ENCODE results near the gene ZNF600.
"Not testable (repeated sequence)": the region's sequence is repeated elsewhere in the genome, so short reads cannot be mapped to it uniquely, and the experiment has no call there.

Gene ZNF600

DNA sequence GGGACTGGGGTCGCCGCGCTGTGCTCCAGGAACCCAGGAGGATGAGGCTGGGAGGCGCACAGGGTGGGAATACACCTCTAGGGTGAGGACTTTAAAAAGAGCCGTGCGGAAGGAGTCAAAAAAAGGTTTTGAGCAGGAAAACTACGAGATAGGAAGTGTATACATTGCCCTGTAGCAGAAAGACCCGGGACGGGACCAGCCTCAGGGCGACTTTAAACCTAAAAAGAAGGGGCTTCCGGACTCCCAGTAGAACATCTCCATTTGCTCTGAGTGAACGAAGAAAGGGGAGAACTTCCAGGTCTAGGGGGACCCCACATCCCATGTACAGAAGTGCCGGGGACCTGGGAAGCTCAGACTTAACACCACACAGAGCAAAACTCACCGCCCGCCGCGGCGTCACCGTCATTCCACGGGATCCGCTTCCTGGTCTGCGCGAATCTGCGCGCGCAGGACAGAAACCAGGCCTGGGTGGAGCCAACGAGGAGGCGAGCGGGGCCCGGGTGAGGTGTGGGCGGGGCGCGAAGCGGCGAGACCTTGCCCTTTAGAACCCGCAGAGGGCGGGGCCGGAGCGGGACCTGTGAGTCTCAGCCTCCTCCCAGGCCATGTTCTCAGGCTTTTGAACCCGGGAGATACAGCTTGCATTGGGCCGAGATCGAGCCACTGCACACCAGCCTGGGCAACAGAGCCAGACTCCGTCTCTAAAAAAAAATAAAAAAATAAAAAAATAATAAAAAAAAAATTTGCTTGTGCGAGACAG lies 34.8 kb upstream of the ZNF600 start, which contains the start of gene ZNF28:
TSS of gene ZNF28 (minus strand) at position 430 of the 757 bp plus-strand sequence. CDS start 3,675 bp downstream, outside the sequence.
- peak; percentile 54 to 79 (median 77) for DNase-seq
- Histone ChIP-seq H3K4me3 (ENCODE audit: control insufficient read depth in 1 of 7, extremely low read depth in 1 of 7, insufficient read depth in 4 of 7, low read depth in 2 of 7, low read length in 6 of 7) (peak within 1 kb of the TSS; percentile 57 to 87 (median 76)), H3K27ac (ENCODE audit: insufficient read depth in 1 of 2, low read depth in 1 of 2, low read length in 2 of 2, poor library complexity in 1 of 2, severe bottlenecking in 2 of 2) (peak within 1 kb of the TSS; percentile 50 to 81), H3K36me3 (ENCODE audit: control insufficient read depth in 4 of 4, insufficient read depth in 4 of 4, low read length in 3 of 4) (peaks cover 2 to 18% (median 10%) of the 10 kb centered on the region in 4 experiments), H3K9me3 (ENCODE audit: control extremely low read depth in 1 of 5, control insufficient read depth in 4 of 5, insufficient read depth in 2 of 5, low read depth in 1 of 5, low read length in 4 of 5) (peaks cover 0 to 20% (median 0%) of the 10 kb centered on the region in 5 experiments)
- CTCF ChIA-PET; H3K4me1 ChIP-seq (ENCODE audit: control extremely low read depth in 1 of 4, control insufficient read depth in 4 of 4, insufficient read depth in 4 of 4, low read length in 3 of 4); H3K27me3 ChIP-seq (replicated peaks in 2 of 5; ENCODE audit: control insufficient read depth in 4 of 5, insufficient read depth in 5 of 5, low read length in 4 of 5): not testable (repeated sequence)
- POLR2A ChIA-PET = interaction anchor here (0.5 kb wide), 1 partner anchor 50 kb away, joined by 5 read pairs; no protein-coding TSS in a partner anchor
- WGBS (ENCODE audit: insufficient coverage) = under 1% methylated on average over 20 of the region's 44 CpGs

- peak in 2 of 3 donors; percentile 23 to 31 for DNase-seq
- Histone ChIP-seq H3K9me3 (ENCODE audit: control extremely low read depth in 1 of 5, control insufficient read depth in 4 of 5, insufficient read depth in 2 of 5, low read depth in 1 of 5, low read length in 4 of 5) (peaks cover 0 to 14% (median 2%) of the 10 kb centered on the region in 5 experiments), H3K36me3 (ENCODE audit: control insufficient read depth in 4 of 4, insufficient read depth in 4 of 4, low read length in 3 of 4) (peaks cover 2 to 24% (median 10%) of the 10 kb centered on the region in 4 experiments), H3K27ac (ENCODE audit: insufficient read depth in 1 of 2, low read depth in 1 of 2, low read length in 2 of 2, poor library complexity in 1 of 2, severe bottlenecking in 2 of 2) (peak overlapping the region in 1 of 2 experiments; percentile 81), H3K4me3 (ENCODE audit: control insufficient read depth in 1 of 7, extremely low read depth in 1 of 7, insufficient read depth in 4 of 7, low read depth in 2 of 7, low read length in 6 of 7) (peak overlapping the region; percentile 57 to 87 (median 76))
- H3K27me3 ChIP-seq (replicated peaks in 2 of 5; ENCODE audit: control insufficient read depth in 4 of 5, insufficient read depth in 5 of 5, low read length in 4 of 5); H3K4me1 ChIP-seq (ENCODE audit: control extremely low read depth in 1 of 4, control insufficient read depth in 4 of 4, insufficient read depth in 4 of 4, low read length in 3 of 4); POLR2A ChIA-PET; CTCF ChIA-PET: not testable (repeated sequence)
- WGBS (ENCODE audit: insufficient coverage) = 20% methylated on average over 3 of the region's 19 CpGs
Observed at GRCh38 chr19:52820472-52821203, 34.0 kb upstream of the ZNF600 start.

- DNase-seq = no peak
- Histone ChIP-seq H3K36me3 (ENCODE audit: control insufficient read depth in 4 of 4, insufficient read depth in 4 of 4, low read length in 3 of 4) (peaks cover 15 to 71% (median 47%) of the 10 kb centered on the region in 4 experiments), H3K4me1 (ENCODE audit: control extremely low read depth in 1 of 4, control insufficient read depth in 4 of 4, insufficient read depth in 4 of 4, low read length in 3 of 4) (no peaks in the 10 kb centered on the region), H3K27ac (ENCODE audit: insufficient read depth in 1 of 2, low read depth in 1 of 2, low read length in 2 of 2, poor library complexity in 1 of 2, severe bottlenecking in 2 of 2) (no peak overlapping the region), H3K9me3 (ENCODE audit: control extremely low read depth in 1 of 5, control insufficient read depth in 4 of 5, insufficient read depth in 2 of 5, low read depth in 1 of 5, low read length in 4 of 5) (peaks cover 0 to 54% (median 38%) of the 10 kb centered on the region in 5 experiments), H3K27me3 (replicated peaks in 2 of 5; ENCODE audit: control insufficient read depth in 4 of 5, insufficient read depth in 5 of 5, low read length in 4 of 5) (no peaks in the 10 kb centered on the region), H3K4me3 (ENCODE audit: control insufficient read depth in 1 of 7, extremely low read depth in 1 of 7, insufficient read depth in 4 of 7, low read depth in 2 of 7, low read length in 6 of 7) (no peak overlapping the region)
- 93% methylated on average over 31 of the region's 32 CpGs for WGBS (ENCODE audit: insufficient coverage)
- ChIA-PET POLR2A (no interaction called here), CTCF (no interaction called here)
Observed at GRCh38 chr19:52809801-52810200, 23.2 kb upstream of the ZNF600 start.

DNA sequence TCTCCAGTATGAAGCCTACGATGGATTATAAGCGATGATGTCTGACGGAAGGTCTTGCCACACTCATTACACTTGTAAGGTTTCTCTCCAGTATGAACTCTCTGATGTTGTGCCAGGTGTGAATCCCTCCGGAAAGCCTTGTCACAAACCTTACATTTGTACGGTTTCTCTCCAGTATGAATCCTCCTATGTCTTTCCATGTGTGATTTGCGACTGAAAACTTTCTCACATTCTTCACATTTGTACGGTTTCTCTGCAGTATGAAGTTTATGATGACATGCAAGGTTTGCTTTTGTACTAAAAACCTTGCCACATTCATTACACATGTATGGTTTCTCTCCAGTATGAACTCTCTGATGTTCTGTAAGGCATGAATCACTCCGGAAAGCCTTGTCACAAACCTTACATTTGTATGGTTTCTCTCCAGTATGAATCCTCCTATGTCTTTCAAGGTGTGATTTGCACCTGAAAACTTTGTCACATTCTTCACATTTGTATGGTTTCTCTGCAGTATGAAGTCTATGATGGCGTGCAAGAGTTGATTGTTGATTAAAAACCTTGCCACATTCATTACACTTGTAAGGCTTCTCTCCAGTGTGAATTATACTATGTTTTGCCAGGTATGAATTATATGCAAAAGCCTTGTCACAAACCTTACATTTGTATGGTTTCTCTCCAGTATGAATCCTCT lies 13.5 kb upstream of the ZNF600 start:
- H3K4me3 ChIP-seq (ENCODE audit: control insufficient read depth in 1 of 7, extremely low read depth in 1 of 7, insufficient read depth in 4 of 7, low read depth in 2 of 7, low read length in 6 of 7); POLR2A ChIA-PET; H3K27me3 ChIP-seq (replicated peaks in 2 of 5; ENCODE audit: control insufficient read depth in 4 of 5, insufficient read depth in 5 of 5, low read length in 4 of 5); H3K27ac ChIP-seq (ENCODE audit: insufficient read depth in 1 of 2, low read depth in 1 of 2, low read length in 2 of 2, poor library complexity in 1 of 2, severe bottlenecking in 2 of 2); CTCF ChIA-PET; DNase-seq; H3K4me1 ChIP-seq (ENCODE audit: control extremely low read depth in 1 of 4, control insufficient read depth in 4 of 4, insufficient read depth in 4 of 4, low read length in 3 of 4): not testable (repeated sequence)
- 96% methylated on average over 6 of the region's 9 CpGs for WGBS (ENCODE audit: insufficient coverage)
- H3K36me3 ChIP-seq (ENCODE audit: control insufficient read depth in 4 of 4, insufficient read depth in 4 of 4, low read length in 3 of 4) = peaks cover 29 to 61% (median 38%) of the 10 kb centered on the region in 4 experiments
- H3K9me3 ChIP-seq (ENCODE audit: control extremely low read depth in 1 of 5, control insufficient read depth in 4 of 5, insufficient read depth in 2 of 5, low read depth in 1 of 5, low read length in 4 of 5) = peaks cover 13 to 95% (median 74%) of the 10 kb centered on the region in 5 experiments

DNA sequence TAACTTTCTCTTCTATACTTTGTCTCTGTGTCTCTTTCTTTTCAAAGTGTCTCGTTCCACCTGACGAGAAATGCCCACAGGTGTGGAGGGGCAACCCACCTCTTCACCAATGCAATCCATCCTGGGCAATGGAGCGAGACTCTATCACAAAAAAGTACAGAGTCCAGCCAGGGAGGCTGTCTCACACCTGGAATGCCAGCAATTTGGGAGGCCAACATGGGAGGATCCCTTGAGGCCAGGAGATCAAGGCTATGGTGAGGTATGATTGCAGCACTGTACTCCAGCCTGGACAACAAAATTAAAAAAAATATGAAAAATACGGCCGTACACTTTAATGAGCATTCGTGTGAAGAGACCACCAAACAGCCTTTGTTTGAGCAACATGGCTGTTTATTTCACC lies 2.8 kb upstream of the ZNF600 start:
- Histone ChIP-seq H3K4me3 (ENCODE audit: control insufficient read depth in 1 of 7, extremely low read depth in 1 of 7, insufficient read depth in 4 of 7, low read depth in 2 of 7, low read length in 6 of 7) (no peak overlapping the region), H3K4me1 (ENCODE audit: control extremely low read depth in 1 of 4, control insufficient read depth in 4 of 4, insufficient read depth in 4 of 4, low read length in 3 of 4) (peaks cover 0 to 13% (median 8%) of the 10 kb centered on the region in 4 experiments), H3K36me3 (ENCODE audit: control insufficient read depth in 4 of 4, insufficient read depth in 4 of 4, low read length in 3 of 4) (no peaks in the 10 kb centered on the region), H3K9me3 (ENCODE audit: control extremely low read depth in 1 of 5, control insufficient read depth in 4 of 5, insufficient read depth in 2 of 5, low read depth in 1 of 5, low read length in 4 of 5) (peaks cover 0 to 29% (median 2%) of the 10 kb centered on the region in 5 experiments), H3K27me3 (replicated peaks in 2 of 5; ENCODE audit: control insufficient read depth in 4 of 5, insufficient read depth in 5 of 5, low read length in 4 of 5) (no peaks in the 10 kb centered on the region), H3K27ac (ENCODE audit: insufficient read depth in 1 of 2, low read depth in 1 of 2, low read length in 2 of 2, poor library complexity in 1 of 2, severe bottlenecking in 2 of 2) (no peak overlapping the region)
- ChIA-PET CTCF (no interaction called here), POLR2A (no interaction called here)
- DNase-seq = no peak
- 100% methylated on average over 5 of the region's 6 CpGs for WGBS (ENCODE audit: insufficient coverage)

DNA sequence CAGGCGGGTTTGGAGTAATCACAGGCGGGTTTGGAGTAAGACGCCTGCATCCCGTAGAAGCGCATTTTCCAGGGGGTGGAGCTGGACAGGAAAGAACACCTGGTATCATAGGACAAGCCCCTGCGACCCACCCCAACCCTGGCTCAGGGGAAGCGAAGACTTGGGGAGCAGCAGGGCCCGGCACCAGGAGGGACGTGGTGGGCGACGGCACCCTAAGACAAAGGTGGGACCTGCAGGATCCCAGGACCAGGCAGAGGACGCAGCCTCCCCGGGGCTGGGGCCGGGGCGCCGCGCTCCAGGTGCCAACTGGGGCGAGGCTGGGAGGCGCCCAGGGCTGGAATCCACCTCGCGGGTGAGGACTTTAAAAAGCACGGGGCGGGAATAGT lies 520 bp downstream of the ZNF600 start:
- no peaks in the 10 kb centered on the region for H3K27me3 ChIP-seq (replicated peaks in 2 of 5; ENCODE audit: control insufficient read depth in 4 of 5, insufficient read depth in 5 of 5, low read length in 4 of 5)
- DNase-seq = peak in 1 of 3 donors; percentile 5
- peaks cover 0 to 9% (median 4%) of the 10 kb centered on the region in 4 experiments for H3K36me3 ChIP-seq (ENCODE audit: control insufficient read depth in 4 of 4, insufficient read depth in 4 of 4, low read length in 3 of 4)
- peak overlapping the region; percentile 42 to 73 for H3K27ac ChIP-seq (ENCODE audit: insufficient read depth in 1 of 2, low read depth in 1 of 2, low read length in 2 of 2, poor library complexity in 1 of 2, severe bottlenecking in 2 of 2)
- peak overlapping the region; percentile 71 to 93 (median 87) for H3K4me3 ChIP-seq (ENCODE audit: control insufficient read depth in 1 of 7, extremely low read depth in 1 of 7, insufficient read depth in 4 of 7, low read depth in 2 of 7, low read length in 6 of 7)
- 0% methylated on average over 18 of the region's 23 CpGs for WGBS (ENCODE audit: insufficient coverage)
- H3K4me1 ChIP-seq (ENCODE audit: control extremely low read depth in 1 of 4, control insufficient read depth in 4 of 4, insufficient read depth in 4 of 4, low read length in 3 of 4) = peaks cover 0 to 13% (median 8%) of the 10 kb centered on the region in 4 experiments
- CTCF ChIA-PET = no interaction called here
- peaks cover 0 to 19% (median 0%) of the 10 kb centered on the region in 5 experiments for H3K9me3 ChIP-seq (ENCODE audit: control extremely low read depth in 1 of 5, control insufficient read depth in 4 of 5, insufficient read depth in 2 of 5, low read depth in 1 of 5, low read length in 4 of 5)
- POLR2A ChIA-PET = no interaction called here
